IMR-90 (cell line): ENCODE measurements around the gene SOD2. TPM values are rescaled to one million over a fixed set of nuclear protein-coding genes. Genes with fewer than 3 reads are reported as not detected.
"Not testable (repeated sequence)": the region's sequence is repeated elsewhere in the genome, so short reads cannot be mapped to it uniquely, and the experiment has no call there.

Experiments used
- ATAC-seq: fragments of 200-7000 bp; cut with Tn5 transposase; 2 replicates; pipeline ENCODE4 v1.9.1; 2020; ENCODE audit warnings: low read depth, mild to moderate bottlenecking, moderate library complexity
- BruUV-seq: library from RNA; stranded (reverse); fragments of 400-500 nt; replicated peaks from 2 replicates; lab custom pipeline; 2021; lab: Mats Ljungman, UMichigan
- CTCF ChIA-PET: fragments of 300-600 bp; formaldehyde crosslinking; extraction: SDS; loops from one replicate; lab custom pipeline; 2021; ENCODE audit warnings: antibody characterized with exemption; lab: Yijun Ruan, JAX
- POLR2A ChIA-PET: fragments of 300-600 bp; sonication (Branson Sonifier 250); formaldehyde crosslinking; loops from one replicate; lab custom pipeline; 2022; ENCODE audit warnings: antibody characterized with exemption; ENCODE audit not compliant: unreplicated experiment; lab: Charles Lee
- DNase-seq: peaks from one replicate; pipeline ENCODE4 v3.0.0; 2013
- H2AFZ ChIP-seq: replicated peaks from 2 replicates; pipeline ENCODE3; 2013; ENCODE audit warnings: low read length, mild to moderate bottlenecking; ENCODE audit not compliant: poor library complexity
- H2AK5ac ChIP-seq: 2 replicates; pipeline ENCODE4 v1.6.1; 2013; ENCODE audit warnings: low read depth, low read length, inconsistent platforms
- H2AK9ac ChIP-seq: replicated peaks from 2 replicates; pipeline ENCODE3; 2013; ENCODE audit warnings: mild to moderate bottlenecking, low read depth, low read length, moderate library complexity; ENCODE audit not compliant: poor library complexity
- H2BK120ac ChIP-seq: 2 replicates; pipeline ENCODE4 v1.6.1; 2013; ENCODE audit warnings: low read depth, low read length, inconsistent platforms
- H2BK15ac ChIP-seq: 3 replicates; pipeline ENCODE4 v1.6.1; 2013; ENCODE audit warnings: low read depth, low read length, inconsistent platforms
- H2BK20ac ChIP-seq: 2 replicates; pipeline ENCODE4 v1.6.1; 2013; ENCODE audit warnings: low read depth, mild to moderate bottlenecking, inconsistent platforms, low read length, moderate library complexity
- H2BK5ac ChIP-seq: 2 replicates; pipeline ENCODE4 v1.6.1; 2013; ENCODE audit warnings: mild to moderate bottlenecking, low read depth, low read length, inconsistent platforms; ENCODE audit not compliant: poor library complexity, severe bottlenecking
- H3K14ac ChIP-seq: replicated peaks from 2 replicates; pipeline ENCODE4 v1.6.1; 2013; ENCODE audit warnings: low read depth, low read length, inconsistent platforms
- H3K18ac ChIP-seq: 2 replicates; pipeline ENCODE4 v1.6.1; 2013; ENCODE audit warnings: low read depth, low read length, control low read depth
- H3K23ac ChIP-seq: 2 replicates; pipeline ENCODE4 v1.6.1; 2013; ENCODE audit warnings: low read depth, low read length, inconsistent platforms
- H3K27ac ChIP-seq: 2 replicates; pipeline ENCODE4 v1.5.1; 2013; ENCODE audit warnings: mild to moderate bottlenecking, control low read depth, low read length; ENCODE audit not compliant: insufficient read depth
- H3K27me3 ChIP-seq: 2 replicates; pipeline ENCODE4 v1.6.1; 2013; ENCODE audit warnings: low read length; ENCODE audit not compliant: control insufficient read depth, insufficient read depth
- H3K36me3 ChIP-seq: 2 replicates; pipeline ENCODE4 v1.6.1; 2013; ENCODE audit warnings: low read length, mixed read lengths; ENCODE audit not compliant: control insufficient read depth, insufficient read depth
- H3K4ac ChIP-seq: 2 replicates; pipeline ENCODE4 v1.6.1; 2013; ENCODE audit warnings: low read depth, low read length, inconsistent platforms
- H3K4me1 ChIP-seq: 2 replicates; pipeline ENCODE4 v1.6.1; 2013; ENCODE audit warnings: low read length, mixed read lengths; ENCODE audit not compliant: control insufficient read depth, insufficient read depth
- H3K4me2 ChIP-seq: 2 replicates; pipeline ENCODE4 v1.6.1; 2013; ENCODE audit warnings: low read depth, mild to moderate bottlenecking, control low read depth, low read length, moderate library complexity
- H3K4me3 ChIP-seq: 2 replicates; pipeline ENCODE4 v1.5.1; 2013; ENCODE audit warnings: low read depth, mild to moderate bottlenecking, control low read depth, low read length, moderate library complexity; ENCODE audit not compliant: insufficient read depth
- H3K56ac ChIP-seq: 2 replicates; pipeline ENCODE4 v1.6.1; 2013; ENCODE audit warnings: low read length, inconsistent platforms; ENCODE audit not compliant: insufficient read depth; ENCODE audit errors: extremely low read depth
- H3K79me1 ChIP-seq, 2 experiments: 2 replicates each; pipeline ENCODE4 v1.6.1; 2013; ENCODE audit warnings: low read length in 2 of 2, inconsistent platforms in 1 of 2, low read depth in 1 of 2
- H3K9ac ChIP-seq: 2 replicates; pipeline ENCODE4 v1.6.1; 2013; ENCODE audit warnings: low read depth, low read length, control low read depth
- H3K9me1 ChIP-seq: 2 replicates; pipeline ENCODE4 v1.6.1; 2013; ENCODE audit warnings: low read length, inconsistent platforms; ENCODE audit not compliant: insufficient read depth
- H3K9me3 ChIP-seq: 2 replicates; pipeline ENCODE4 v1.6.1; 2013; ENCODE audit warnings: low read length; ENCODE audit not compliant: control insufficient read depth, insufficient read depth
- H4K20me1 ChIP-seq: 2 replicates; pipeline ENCODE4 v1.6.1; 2013; ENCODE audit warnings: low read length, inconsistent platforms; ENCODE audit not compliant: insufficient read depth
- H4K5ac ChIP-seq: 2 replicates; pipeline ENCODE4 v1.6.1; 2013; ENCODE audit warnings: mild to moderate bottlenecking, low read depth, low read length, control low read depth
- H4K8ac ChIP-seq, 2 experiments: 2 replicates each; pipeline ENCODE4 v1.6.1; 2013; ENCODE audit warnings: low read depth in 2 of 2, low read length in 2 of 2, control low read depth in 1 of 2, inconsistent platforms in 1 of 2
- H4K91ac ChIP-seq: 2 replicates; pipeline ENCODE4 v1.6.1; 2013; ENCODE audit warnings: low read depth, low read length, inconsistent platforms; ENCODE audit not compliant: insufficient read depth
- NFE2L2 ChIP-seq: fragments of 150-350 bp; IDR thresholded peaks from 2 replicates; pipeline ENCODE4 v1.6.1; 2016; ENCODE audit warnings: low read depth, mild to moderate bottlenecking, low read length
- RFX5 ChIP-seq: IDR thresholded peaks from 2 replicates; pipeline ENCODE4 v1.8.0; 2012; ENCODE audit warnings: low read depth, mild to moderate bottlenecking, low read length, moderate library complexity
- SMC3 ChIP-seq: fragments of 150-350 bp; IDR thresholded peaks from 2 replicates; pipeline ENCODE4 v1.6.1; 2016; ENCODE audit warnings: low read depth, mild to moderate bottlenecking, antibody characterized with exemption, low read length, moderate library complexity
- WGBS, 2 experiments: methylation state at CpG; one replicate each; pipeline versions ENCODE4 v1.1.5 to v1.1.7; 2013; ENCODE audit warnings: missing lambda C conversion rate in 2 of 2; ENCODE audit not compliant: insufficient read length in 1 of 2; ENCODE audit errors: extremely low coverage in 2 of 2; 5-methylcytosine and 5-hydroxymethylcytosine counted together
- dilution Hi-C: fragments of 300-500 bp; cut with HindIII; formaldehyde crosslinking; loops from one replicate; pipeline ENCODE4 v1.14.3; 2018; ENCODE audit warnings: low sequenced_read_pairs; ENCODE audit not compliant: unreplicated experiment
- in situ Hi-C: fragments of 300-500 bp; cut with MboI; formaldehyde crosslinking; loops from 3 replicates; pipeline ENCODE4 v1.14.3; 2019; ENCODE audit warnings: low sequenced_read_pairs, inconsistent platforms, mixed read lengths
- intact Hi-C: fragments of 100-400 bp; cut with micrococcal nuclease; formaldehyde crosslinking; loops from 2 replicates; pipeline ENCODE4 v1.10.0; 2022
- polyA plus RNA-seq, 3 experiments: library from polyadenylated mRNA; depleted of rRNA; stranded (reverse); fragments of >200 nt; gene quantifications; 2 replicates each; pipeline ENCODE4 v1.2.3, GENCODE V29; 2012; ENCODE audit warnings: low replicate concordance in 1 of 3
- total RNA-seq: library from RNA; depleted of rRNA; stranded (reverse); fragments of >200 nt; gene quantifications from 2 replicates; pipeline ENCODE4 v1.2.3, GENCODE V29; 2012

The SOD2 gene
- total and polyA plus RNA-seq, 2 of the 4 experiments (the other 2 are of a cell fraction) = 173 to 243 TPM

- H2BK15ac ChIP-seq = no peak overlapping the region
- no TSS peak for BruUV-seq
- H4K91ac ChIP-seq = no peak overlapping the region
- H3K14ac ChIP-seq = no peak overlapping the region
- H2BK120ac ChIP-seq = no peak overlapping the region
- H2AFZ ChIP-seq = no peak overlapping the region
- peaks cover 17 to 45% of the 10 kb centered on the region in 2 experiments for H3K79me1 ChIP-seq
- ATAC-seq = no peak
- ChIA-PET CTCF (no interaction called here), POLR2A (interaction anchor here (0.6 kb wide), 1 partner anchor 12 kb away, joined by 4 read pairs; no protein-coding TSS in a partner anchor)
- H3K23ac ChIP-seq = no peak overlapping the region
- 0 out of 2 replicates have a peak, but pooled peaks cover 3% of the 10 kb centered on the region for H4K20me1 ChIP-seq
- no peak overlapping the region for H4K5ac ChIP-seq
- no peaks in the 10 kb centered on the region for H3K36me3 ChIP-seq
- in situ Hi-C loops (loop anchor here (25.0 kb wide), 1 partner anchor 1077 kb away; the partner anchor contains the start of gene DYNLT1), dilution Hi-C loops (no loop called here), intact Hi-C loops (no loop called here)
- no peak overlapping the region for H4K8ac ChIP-seq
- TF ChIP-seq SMC3 (no peak), NFE2L2 (no peak), RFX5 (no peak)
- no peaks in the 10 kb centered on the region for H3K27me3 ChIP-seq
- no peak overlapping the region for H3K4me3 ChIP-seq
- H3K18ac ChIP-seq = no peak overlapping the region
- H3K9me1 ChIP-seq = peaks cover 10% of the 10 kb centered on the region
- H2AK9ac ChIP-seq = peak overlapping the region; percentile 23
- H2BK5ac ChIP-seq = no peak overlapping the region
- no peak overlapping the region for H2BK20ac ChIP-seq
- H3K4me2 ChIP-seq = no peak overlapping the region
- H2AK5ac ChIP-seq = peak overlapping the region; percentile 43; the same call in 1 of the 2 replicates
- no peak overlapping the region for H3K9ac ChIP-seq
- no peak for DNase-seq
- WGBS, 2 experiments = 78% methylated on average over 1 of the region's 7 CpGs; no CpG with 5 or more reads in 1 of the 2 experiments
- peaks cover 12% of the 10 kb centered on the region for H3K4me1 ChIP-seq
- no peak overlapping the region for H3K4ac ChIP-seq
- no peak overlapping the region for H3K27ac ChIP-seq
- H3K9me3 ChIP-seq = no peaks in the 10 kb centered on the region
- no peak overlapping the region for H3K56ac ChIP-seq
These were observed 20.9 kb upstream of the SOD2 start for GRCh38 chr6:159713984-159714383.

- H3K18ac ChIP-seq, H3K14ac ChIP-seq, intact Hi-C loops, H3K4me2 ChIP-seq, BruUV-seq, H4K8ac ChIP-seq, H4K91ac ChIP-seq, H2BK120ac ChIP-seq, H3K27ac ChIP-seq, DNase-seq, H3K9me1 ChIP-seq, H3K4me1 ChIP-seq, H3K9me3 ChIP-seq, ATAC-seq, H2BK5ac ChIP-seq, H3K27me3 ChIP-seq, H2BK15ac ChIP-seq, CTCF ChIA-PET, H4K5ac ChIP-seq, H3K9ac ChIP-seq, H2BK20ac ChIP-seq, H3K23ac ChIP-seq, H3K4me3 ChIP-seq, H3K4ac ChIP-seq, H2AFZ ChIP-seq, H3K36me3 ChIP-seq, H4K20me1 ChIP-seq, dilution Hi-C loops, H2AK9ac ChIP-seq, POLR2A ChIA-PET, H3K56ac ChIP-seq: not testable (repeated sequence)
- in situ Hi-C loops = loop anchor here (25.0 kb wide), 1 partner anchor 1075 kb away; the partner anchor contains the start of gene DYNLT1
- 86% methylated on average over 3 of the region's 3 CpGs; no CpG with 5 or more reads in 1 of the 2 experiments for WGBS, 2 experiments
- Histone ChIP-seq H3K79me1 (peaks cover 13 to 34% of the 10 kb centered on the region in 2 experiments), H2AK5ac (peak overlapping the region; percentile 82; the same call in 1 of the 2 replicates)
These were observed 19.3 kb upstream of the SOD2 start for GRCh38 chr6:159712389-159712788.
